T-helper 1 cell treated with Interleukin-12 subunit alpha and Interleukin-12 subunit beta and Interleukin-4 antibody, amounts not matched to agents 30 μg/mL and 1 μg/mL, for 36 hours (primary cell): Measurements from ENCODE around the gene COX20.
"Not testable (repeated sequence)": the region's sequence is repeated elsewhere in the genome, so short reads cannot be mapped to it uniquely, and the experiment has no call there.

Experiments
- H3K27ac Mint-ChIP-seq: one replicate; pipeline ENCODE4 v1.8.0; 2021; ENCODE audit warnings: mild to moderate bottlenecking, mixed read lengths
- H3K27me3 Mint-ChIP-seq: one replicate; pipeline ENCODE4 v1.8.0; 2021; ENCODE audit warnings: low read depth, mixed read lengths
- H3K36me3 Mint-ChIP-seq: one replicate; pipeline ENCODE4 v1.8.0; 2021; ENCODE audit warnings: low read depth, mixed read lengths
- H3K4me1 Mint-ChIP-seq: one replicate; pipeline ENCODE4 v1.8.0; 2021; ENCODE audit warnings: low read depth, mixed read lengths
- H3K4me3 Mint-ChIP-seq: one replicate; pipeline ENCODE4 v1.8.0; 2021; ENCODE audit warnings: mild to moderate bottlenecking, moderate library complexity, mixed read lengths
- H3K9me3 Mint-ChIP-seq: one replicate; pipeline ENCODE4 v1.8.0; 2021; ENCODE audit warnings: mixed read lengths

COX20 gene, protein sequence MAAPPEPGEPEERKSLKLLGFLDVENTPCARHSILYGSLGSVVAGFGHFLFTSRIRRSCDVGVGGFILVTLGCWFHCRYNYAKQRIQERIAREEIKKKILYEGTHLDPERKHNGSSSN

GRCh38 chr1:244835276-244836134, at the start of gene COX20:
COX20 (plus strand) TSS chr1:244835658; CDS start chr1:244835715, 57 bp downstream.
- H3K27me3 Mint-ChIP-seq: no peaks in the 10 kb centered on the region
- H3K9me3 Mint-ChIP-seq: no peaks in the 10 kb centered on the region
- H3K4me3 Mint-ChIP-seq: peak within 1 kb of the TSS; percentile 91
- H3K36me3 Mint-ChIP-seq: peaks cover 29% of the 10 kb centered on the region
- peaks cover 39% of the 10 kb centered on the region for H3K4me1 Mint-ChIP-seq
- H3K27ac Mint-ChIP-seq: peak within 1 kb of the TSS; percentile 98

GRCh38 chr1:244788493-244789275, 46.8 kb upstream of the COX20 start:
- H3K27me3 Mint-ChIP-seq: no peaks in the 10 kb centered on the region
- no peaks in the 10 kb centered on the region for H3K4me1 Mint-ChIP-seq
- H3K27ac Mint-ChIP-seq: no peak overlapping the region
- H3K9me3 Mint-ChIP-seq: no peaks in the 10 kb centered on the region
- H3K36me3 Mint-ChIP-seq: no peaks in the 10 kb centered on the region
- H3K4me3 Mint-ChIP-seq: no peak overlapping the region

- Mint-ChIP-seq H3K36me3 (no peaks in the 10 kb centered on the region), H3K27ac (no peak overlapping the region), H3K9me3 (no peaks in the 10 kb centered on the region), H3K4me3 (no peak overlapping the region), H3K27me3 (no peaks in the 10 kb centered on the region), H3K4me1 (no peaks in the 10 kb centered on the region)
Observed at GRCh38 chr1:244789276-244789580, 46.2 kb upstream of the COX20 start.

DNA sequence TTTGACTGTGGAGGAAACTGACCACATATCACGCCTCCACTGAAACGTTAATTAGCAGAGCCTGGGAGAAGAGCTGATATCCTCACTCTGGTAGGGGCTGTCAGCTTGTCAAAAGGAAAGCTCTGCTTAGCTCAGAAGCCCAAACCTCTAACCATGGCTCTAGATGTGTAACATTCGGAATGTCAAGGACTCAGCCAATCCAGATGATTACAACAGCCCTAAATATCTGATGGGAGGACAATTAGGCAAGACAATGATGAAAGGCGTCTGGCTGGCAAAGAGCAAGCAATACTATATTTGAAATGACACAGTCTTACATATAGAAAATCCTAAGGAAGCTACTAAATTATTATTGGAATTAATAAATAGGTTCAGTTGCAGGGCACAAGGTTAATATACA, 45.7 kb upstream of the COX20 start:
- H3K27ac Mint-ChIP-seq: no peak overlapping the region
- H3K27me3 Mint-ChIP-seq: no peaks in the 10 kb centered on the region
- H3K4me1 Mint-ChIP-seq: no peaks in the 10 kb centered on the region
- H3K4me3 Mint-ChIP-seq: no peak overlapping the region
- no peaks in the 10 kb centered on the region for H3K36me3 Mint-ChIP-seq
- H3K9me3 Mint-ChIP-seq: no peaks in the 10 kb centered on the region

DNA sequence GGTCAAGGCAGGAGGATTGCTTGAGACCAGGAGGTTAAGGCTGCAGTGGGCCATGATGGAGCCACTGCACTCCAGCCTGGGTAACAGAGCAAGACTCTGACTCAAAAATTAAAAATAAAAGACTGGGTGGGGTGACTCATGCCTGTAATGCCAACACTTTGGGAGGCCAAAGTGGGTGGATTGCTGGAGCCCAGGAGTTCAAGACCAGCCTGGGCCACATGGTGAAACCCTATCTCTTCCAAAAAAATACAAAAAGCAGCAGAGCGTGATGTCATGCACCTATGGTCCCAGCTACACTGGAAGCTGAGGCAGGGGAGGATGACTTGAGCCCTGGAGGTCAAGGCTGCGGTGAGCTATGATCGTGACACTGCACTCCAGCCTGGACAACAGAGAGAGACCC, 44.4 kb upstream of the COX20 start:
- Mint-ChIP-seq H3K27me3 (no peaks in the 10 kb centered on the region), H3K4me1 (no peaks in the 10 kb centered on the region), H3K9me3 (no peaks in the 10 kb centered on the region), H3K27ac (no peak overlapping the region), H3K4me3 (no peak overlapping the region), H3K36me3 (no peaks in the 10 kb centered on the region)

DNA sequence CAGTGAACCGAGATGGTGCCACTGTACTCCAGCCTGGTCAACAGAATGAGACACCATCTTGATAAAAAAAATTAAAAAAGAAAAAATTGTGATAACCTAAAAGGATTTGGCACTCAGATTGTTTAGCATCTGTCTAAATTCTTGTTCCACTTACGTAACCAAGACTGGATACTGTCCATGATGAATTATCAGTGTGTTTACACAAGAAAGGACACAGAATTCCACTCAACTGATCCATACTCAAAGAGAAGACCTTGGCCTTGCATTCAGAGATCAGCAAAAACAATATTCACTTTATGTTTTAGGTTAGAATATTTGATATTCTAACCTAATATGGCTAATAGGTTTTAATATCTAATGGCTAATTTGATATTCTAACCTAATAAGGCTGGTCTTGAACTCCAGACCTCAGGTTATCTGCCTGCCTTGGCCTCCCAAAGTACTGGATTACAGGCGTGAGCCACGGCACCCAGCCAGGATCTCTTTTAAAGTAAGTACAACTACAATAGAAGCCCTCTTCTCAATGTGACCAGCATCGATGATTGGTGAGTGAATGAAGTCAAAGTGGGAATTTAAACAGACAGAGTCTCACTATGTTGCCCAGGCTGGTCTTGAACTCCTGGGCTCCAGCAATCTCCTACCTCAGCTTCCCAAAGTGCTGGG, 43.1 kb upstream of the COX20 start:
- Mint-ChIP-seq H3K9me3 (no peaks in the 10 kb centered on the region), H3K4me1 (no peaks in the 10 kb centered on the region)

GRCh38 chr1:244794071-244794470, 41.4 kb upstream of the COX20 start:
- H3K9me3 Mint-ChIP-seq: no peaks in the 10 kb centered on the region
- no peaks in the 10 kb centered on the region for H3K36me3 Mint-ChIP-seq
- no peak overlapping the region for H3K4me3 Mint-ChIP-seq
- H3K27me3 Mint-ChIP-seq: no peaks in the 10 kb centered on the region
- no peaks in the 10 kb centered on the region for H3K4me1 Mint-ChIP-seq
- H3K27ac Mint-ChIP-seq: no peak overlapping the region

More for the DNA sequence above, 43.1 kb upstream of the COX20 start:
- no peaks in the 10 kb centered on the region for H3K27me3 Mint-ChIP-seq
- no peak overlapping the region for H3K4me3 Mint-ChIP-seq
- no peak overlapping the region for H3K27ac Mint-ChIP-seq
- H3K36me3 Mint-ChIP-seq: no peaks in the 10 kb centered on the region

DNA sequence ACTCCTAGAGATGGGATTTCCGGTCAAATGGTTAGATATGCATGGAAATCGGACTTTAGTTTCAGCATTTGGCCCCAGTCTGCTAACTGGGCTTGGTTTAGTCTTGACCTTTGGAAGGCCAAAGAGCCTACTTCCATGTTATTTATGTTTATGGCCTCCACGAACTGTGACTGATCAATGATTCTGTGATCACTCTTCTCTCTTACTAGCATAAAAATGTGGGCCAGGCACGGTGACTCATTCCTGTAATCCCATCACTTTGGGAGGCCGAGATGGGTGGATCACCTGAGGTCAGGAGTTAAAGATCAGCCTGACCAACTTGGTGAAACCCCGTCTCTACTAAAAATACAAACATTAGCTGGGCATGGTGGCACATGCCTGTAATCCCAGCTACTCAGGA, 40.9 kb upstream of the COX20 start:
- H3K9me3 Mint-ChIP-seq, H3K27ac Mint-ChIP-seq, H3K4me1 Mint-ChIP-seq, H3K27me3 Mint-ChIP-seq, H3K36me3 Mint-ChIP-seq, H3K4me3 Mint-ChIP-seq: not testable (repeated sequence)

GRCh38 chr1:244796719-244797406, 38.6 kb upstream of the COX20 start:
- no peak overlapping the region for H3K4me3 Mint-ChIP-seq
- no peak overlapping the region for H3K27ac Mint-ChIP-seq
- H3K36me3 Mint-ChIP-seq: no peaks in the 10 kb centered on the region
- no peaks in the 10 kb centered on the region for H3K4me1 Mint-ChIP-seq
- H3K27me3 Mint-ChIP-seq: no peaks in the 10 kb centered on the region
- H3K9me3 Mint-ChIP-seq: no peaks in the 10 kb centered on the region

DNA sequence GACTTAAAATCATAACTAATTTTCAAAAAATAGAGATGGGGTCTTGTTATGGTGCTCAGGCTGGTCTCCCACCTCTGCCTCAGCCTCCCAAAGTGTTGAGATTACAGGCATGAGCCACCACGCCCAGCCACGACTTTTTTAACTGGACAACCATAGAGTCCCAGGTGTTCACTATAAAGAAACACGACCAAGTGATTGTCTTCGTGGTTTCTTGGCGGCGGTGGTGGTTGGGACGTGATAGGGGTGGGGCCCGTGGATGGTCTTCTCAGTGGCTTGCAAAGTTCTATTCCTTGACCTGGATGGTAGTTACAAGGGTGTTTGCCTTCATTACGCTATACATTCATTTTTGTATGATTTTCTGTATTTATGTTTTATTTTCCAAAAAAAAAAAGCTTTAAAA, 34.6 kb upstream of the COX20 start:
- Mint-ChIP-seq H3K27me3 (no peaks in the 10 kb centered on the region), H3K9me3 (no peaks in the 10 kb centered on the region), H3K27ac (no peak overlapping the region), H3K36me3 (no peaks in the 10 kb centered on the region), H3K4me1 (no peaks in the 10 kb centered on the region), H3K4me3 (no peak overlapping the region)

GRCh38 chr1:244801246-244801645, 34.2 kb upstream of the COX20 start:
- no peaks in the 10 kb centered on the region for H3K4me1 Mint-ChIP-seq
- H3K27ac Mint-ChIP-seq: no peak overlapping the region
- no peak overlapping the region for H3K4me3 Mint-ChIP-seq
- H3K9me3 Mint-ChIP-seq: no peaks in the 10 kb centered on the region
- H3K27me3 Mint-ChIP-seq: no peaks in the 10 kb centered on the region
- no peaks in the 10 kb centered on the region for H3K36me3 Mint-ChIP-seq

DNA sequence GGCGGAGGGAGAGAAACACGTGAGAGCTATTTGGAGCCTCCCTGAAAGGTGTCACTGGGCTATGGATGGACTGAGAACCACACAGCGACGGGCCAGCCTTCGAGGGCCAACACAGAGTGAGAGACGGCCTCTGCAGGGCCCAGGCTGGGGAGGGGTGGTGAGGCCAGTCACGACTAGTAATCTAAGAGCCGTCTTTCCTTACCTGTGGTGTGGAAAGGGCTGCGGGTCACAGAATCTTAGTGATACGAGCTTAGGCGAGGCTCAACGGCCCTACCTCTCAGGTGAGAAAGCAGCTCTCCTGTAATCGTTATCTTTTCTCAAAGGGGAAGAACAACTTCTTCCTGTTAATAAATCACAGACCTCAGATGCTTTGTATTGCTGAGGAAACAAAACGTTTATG, 33.4 kb upstream of the COX20 start:
- no peaks in the 10 kb centered on the region for H3K36me3 Mint-ChIP-seq

DNA sequence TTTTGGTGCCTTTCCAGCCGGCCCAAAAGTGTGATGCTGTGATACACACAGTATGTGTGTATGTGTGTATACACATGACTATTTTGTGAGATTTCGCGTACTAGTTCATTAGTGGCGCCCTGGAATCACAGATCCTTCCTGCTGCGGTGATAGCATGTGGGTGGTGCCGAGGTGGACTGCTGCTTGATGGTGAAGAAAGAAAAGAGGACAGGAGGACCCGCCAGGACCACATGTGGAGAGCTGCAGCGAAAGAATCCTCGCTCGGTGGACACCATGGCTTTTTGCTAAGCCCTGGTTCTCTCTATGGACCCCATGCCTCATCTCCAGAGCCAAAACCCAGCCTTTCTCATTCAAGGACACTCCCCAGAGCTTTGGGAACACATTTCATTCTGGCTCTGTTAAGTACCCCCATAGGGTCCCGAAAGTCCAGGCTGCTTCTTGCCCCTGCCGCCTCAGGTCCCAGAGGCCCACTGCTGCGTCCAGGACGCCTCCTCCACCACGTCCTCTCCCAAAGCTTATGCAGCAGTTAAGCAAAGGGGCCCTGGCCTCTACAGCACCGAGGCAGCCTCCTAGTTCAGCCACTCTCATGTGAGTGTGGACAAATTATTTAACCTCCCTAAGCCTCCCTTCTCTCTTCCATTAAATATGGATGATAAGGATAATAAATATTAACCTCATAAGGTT, 32.8 kb upstream of the COX20 start:
- Mint-ChIP-seq H3K9me3 (no peaks in the 10 kb centered on the region), H3K4me1 (no peaks in the 10 kb centered on the region), H3K27ac (no peak overlapping the region), H3K4me3 (no peak overlapping the region), H3K27me3 (no peaks in the 10 kb centered on the region), H3K36me3 (no peaks in the 10 kb centered on the region)

More for the DNA sequence above, 33.4 kb upstream of the COX20 start:
- no peaks in the 10 kb centered on the region for H3K27me3 Mint-ChIP-seq
- no peaks in the 10 kb centered on the region for H3K4me1 Mint-ChIP-seq
- H3K4me3 Mint-ChIP-seq: no peak overlapping the region
- H3K9me3 Mint-ChIP-seq: no peaks in the 10 kb centered on the region
- no peak overlapping the region for H3K27ac Mint-ChIP-seq

- Mint-ChIP-seq H3K9me3 (no peaks in the 10 kb centered on the region), H3K4me3 (no peak overlapping the region), H3K27ac (no peak overlapping the region), H3K4me1 (no peaks in the 10 kb centered on the region), H3K27me3 (peaks cover 4% of the 10 kb centered on the region), H3K36me3 (no peaks in the 10 kb centered on the region)
Observed at GRCh38 chr1:244804841-244805240, 30.6 kb upstream of the COX20 start.
